ENCODE data around the gene SLC7A6OS.

SLC7A6OS gene

DNA sequence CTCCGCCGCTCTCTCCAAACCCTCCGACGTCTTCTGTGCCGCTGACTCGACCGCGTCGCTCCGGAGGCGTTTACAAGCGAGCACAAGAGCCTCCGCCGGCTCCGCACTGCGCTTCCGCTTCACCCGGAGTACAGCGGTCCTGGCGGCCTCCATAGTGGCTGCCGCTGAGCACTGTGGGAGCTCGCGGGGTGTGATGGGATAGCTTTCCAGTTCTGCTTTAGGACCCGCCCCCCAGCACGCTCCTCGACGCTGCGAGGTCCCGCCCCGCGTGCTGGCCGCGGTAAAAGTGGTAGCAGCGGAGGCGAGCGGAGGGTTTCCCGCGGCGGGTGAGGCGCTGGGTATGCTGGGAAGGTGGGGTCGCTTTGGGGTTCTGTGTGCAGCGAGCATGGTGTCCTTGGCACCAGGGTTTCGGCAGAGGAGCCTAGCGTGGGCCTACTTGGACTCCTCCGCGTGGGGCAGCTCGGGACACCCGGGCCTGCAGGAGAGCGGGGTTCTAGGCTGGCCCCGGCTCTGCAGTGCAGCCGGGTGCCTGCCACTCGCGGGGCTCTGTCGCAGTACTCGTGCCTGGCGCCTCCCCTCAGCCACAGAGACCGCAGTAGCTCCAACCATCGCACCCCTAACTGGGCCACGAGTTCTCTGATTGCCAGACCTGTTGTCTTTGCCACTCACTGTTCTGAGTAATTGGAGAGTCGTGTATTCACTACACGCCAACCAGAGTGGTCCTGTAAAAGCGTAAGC, at the start of gene SLC7A6OS, which contains the start of gene PRMT7:
Gene SLC7A6OS, minus strand, starts transcription at position 173 of the 738 bp plus-strand sequence. Its CDS starts 20 bp downstream, at position 153.
Gene PRMT7, plus strand, starts transcription at position 246 of the 738 bp plus-strand sequence. CDS start 4,961 bp downstream, outside the sequence.
- Histone ChIP-seq H3K79me2 (ENCODE audit: control insufficient read depth, insufficient read depth, low read length, unreplicated experiment) (peaks cover 55% of the 10 kb centered on the region), H3K27me3 (ENCODE audit: insufficient read depth, low read length) (no peaks in the 10 kb centered on the region), H3K4me1 (ENCODE audit: control insufficient read depth, insufficient read depth, low read length, unreplicated experiment) (peaks cover 19% of the 10 kb centered on the region), H2AFZ (ENCODE audit: low read length, unreplicated experiment) (peak within 1 kb of the TSS; percentile 81), H3K4me3 (ENCODE audit: low read depth, low read length) (peak within 1 kb of the TSS; percentile 86), H3K27ac (ENCODE audit: low read depth, low read length) (peak within 1 kb of the TSS; percentile 53; the same call in 1 of the 2 replicates), H3K36me3 (ENCODE audit: insufficient read depth, low read length) (peaks cover 7% of the 10 kb centered on the region; the same call in 1 of the 2 replicates)

DNA sequence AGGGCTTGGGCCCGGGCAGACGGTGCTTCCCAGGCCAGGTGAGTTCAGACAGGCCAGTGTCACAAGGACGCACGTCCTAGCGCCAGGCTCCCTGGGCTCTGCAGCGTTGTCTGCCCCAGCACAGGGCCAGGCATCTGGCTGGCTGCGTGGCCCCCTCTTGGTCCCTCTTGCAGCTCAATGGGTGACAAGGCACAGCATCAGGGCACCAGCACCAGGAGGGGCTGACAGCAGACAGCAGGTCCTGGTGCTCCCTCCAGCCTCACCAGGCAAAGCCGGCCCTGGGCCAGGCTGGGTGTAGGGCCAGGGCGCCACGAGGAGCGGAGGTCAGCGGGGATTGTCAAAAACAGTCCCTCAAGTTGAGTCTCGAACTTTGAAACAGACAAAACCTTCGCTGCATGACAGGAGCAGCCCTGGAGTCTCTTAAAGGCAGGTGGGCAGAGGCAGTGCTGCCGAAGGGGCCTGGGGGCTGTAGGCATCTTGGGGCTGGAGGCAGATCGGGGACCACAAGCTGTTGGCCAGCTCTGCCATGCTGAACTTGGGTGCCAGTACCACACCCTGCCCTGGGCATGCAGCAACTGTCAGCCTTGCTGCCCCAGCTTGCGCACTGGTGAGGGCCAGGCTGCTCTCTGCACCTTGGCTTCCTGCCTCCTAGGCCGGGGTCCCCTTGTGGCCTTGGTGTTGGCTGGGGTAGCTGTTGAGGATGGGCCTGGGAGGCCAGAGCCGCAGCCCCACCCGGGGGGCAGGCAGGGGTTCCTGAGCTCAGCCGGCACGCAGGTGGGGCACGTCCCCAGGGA, 48.8 kb upstream of the SLC7A6OS start:
- no peaks in the 10 kb centered on the region for H3K4me1 ChIP-seq (ENCODE audit: control insufficient read depth, insufficient read depth, low read length, unreplicated experiment)

DNA sequence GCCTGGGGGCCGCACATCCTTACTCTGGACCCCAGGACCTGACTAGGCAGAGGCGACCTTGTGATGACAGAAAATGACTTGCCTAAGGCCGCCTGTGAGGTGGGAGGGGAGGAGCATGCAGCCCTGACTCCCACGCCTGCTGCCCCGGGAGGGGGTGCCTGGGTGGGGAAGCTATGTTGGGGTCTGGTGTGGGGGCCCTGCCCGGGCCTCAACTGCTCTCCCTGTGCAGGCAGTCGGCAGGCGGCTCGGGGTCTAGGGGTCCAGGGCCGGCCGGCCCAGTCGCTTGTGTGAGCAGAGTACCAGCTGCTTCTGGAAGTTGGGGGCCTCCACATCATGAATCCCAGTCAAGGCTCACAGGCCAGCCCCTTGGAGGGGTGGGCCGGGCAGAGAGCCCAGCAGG, 48.2 kb upstream of the SLC7A6OS start:
- Histone ChIP-seq H3K79me2 (ENCODE audit: control insufficient read depth, insufficient read depth, low read length, unreplicated experiment) (no peaks in the 10 kb centered on the region), H3K36me3 (ENCODE audit: insufficient read depth, low read length) (no peaks in the 10 kb centered on the region), H3K27me3 (ENCODE audit: insufficient read depth, low read length) (no peaks in the 10 kb centered on the region), H3K4me3 (ENCODE audit: low read depth, low read length) (no peak overlapping the region), H2AFZ (ENCODE audit: low read length, unreplicated experiment) (no peak overlapping the region), H3K27ac (ENCODE audit: low read depth, low read length) (no peak overlapping the region), H3K4me1 (ENCODE audit: control insufficient read depth, insufficient read depth, low read length, unreplicated experiment) (no peaks in the 10 kb centered on the region)

More for the DNA sequence above, 48.8 kb upstream of the SLC7A6OS start:
- H3K27me3 ChIP-seq (ENCODE audit: insufficient read depth, low read length): no peaks in the 10 kb centered on the region
- no peaks in the 10 kb centered on the region for H3K79me2 ChIP-seq (ENCODE audit: control insufficient read depth, insufficient read depth, low read length, unreplicated experiment)
- no peak overlapping the region for H2AFZ ChIP-seq (ENCODE audit: low read length, unreplicated experiment)
- H3K27ac ChIP-seq (ENCODE audit: low read depth, low read length): no peak overlapping the region
- H3K4me3 ChIP-seq (ENCODE audit: low read depth, low read length): no peak overlapping the region
- H3K36me3 ChIP-seq (ENCODE audit: insufficient read depth, low read length): no peaks in the 10 kb centered on the region

DNA sequence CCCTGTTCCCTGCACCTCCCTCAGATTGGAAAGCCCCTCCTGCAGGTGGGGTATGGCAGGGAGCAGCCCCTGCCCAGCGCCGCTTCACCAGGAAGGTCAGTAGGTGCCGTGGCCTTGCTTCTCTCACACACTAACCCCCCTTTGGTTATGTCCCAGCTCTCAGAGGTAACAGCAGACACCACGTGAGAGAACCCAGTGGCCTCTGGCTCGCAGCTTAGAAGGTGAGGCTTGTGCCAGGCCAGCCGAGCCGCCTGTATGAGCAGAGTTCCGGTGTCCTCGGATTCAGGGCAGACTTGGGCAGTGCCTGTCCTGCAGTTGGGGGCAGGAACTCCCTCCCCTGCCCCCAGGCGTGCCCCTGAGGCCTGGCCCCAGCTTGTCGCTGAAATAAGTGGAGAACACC, 47.2 kb upstream of the SLC7A6OS start:
- no peak overlapping the region for H3K27ac ChIP-seq (ENCODE audit: low read depth, low read length)
- H3K36me3 ChIP-seq (ENCODE audit: insufficient read depth, low read length): no peaks in the 10 kb centered on the region
- no peak overlapping the region for H2AFZ ChIP-seq (ENCODE audit: low read length, unreplicated experiment)
- H3K4me3 ChIP-seq (ENCODE audit: low read depth, low read length): no peak overlapping the region
- H3K4me1 ChIP-seq (ENCODE audit: control insufficient read depth, insufficient read depth, low read length, unreplicated experiment): no peaks in the 10 kb centered on the region
- H3K27me3 ChIP-seq (ENCODE audit: insufficient read depth, low read length): no peaks in the 10 kb centered on the region
- no peaks in the 10 kb centered on the region for H3K79me2 ChIP-seq (ENCODE audit: control insufficient read depth, insufficient read depth, low read length, unreplicated experiment)

DNA sequence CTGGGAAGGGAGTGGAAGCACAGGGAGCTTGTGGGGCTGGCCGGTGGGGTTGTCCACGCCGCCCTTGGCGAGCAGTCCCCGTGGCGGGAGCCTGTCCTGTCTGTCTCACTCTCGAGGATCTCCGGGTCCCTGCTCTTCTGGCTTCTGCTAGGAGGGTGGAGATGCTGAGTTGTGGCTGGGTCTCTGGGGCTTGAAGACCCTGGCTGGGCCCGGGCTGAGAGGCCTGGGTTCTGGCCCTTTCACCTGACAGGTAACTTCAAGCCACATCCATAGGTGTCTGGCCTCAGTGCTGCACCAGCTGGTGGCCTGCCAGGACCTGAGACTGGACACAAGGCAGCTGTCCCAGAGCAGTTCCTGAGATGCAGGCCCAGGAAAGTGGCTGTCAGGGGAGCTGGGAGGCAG, 46.8 kb upstream of the SLC7A6OS start:
- Histone ChIP-seq H3K36me3 (ENCODE audit: insufficient read depth, low read length) (no peaks in the 10 kb centered on the region), H3K4me3 (ENCODE audit: low read depth, low read length) (no peak overlapping the region), H2AFZ (ENCODE audit: low read length, unreplicated experiment) (no peak overlapping the region), H3K27ac (ENCODE audit: low read depth, low read length) (no peak overlapping the region), H3K4me1 (ENCODE audit: control insufficient read depth, insufficient read depth, low read length, unreplicated experiment) (no peaks in the 10 kb centered on the region), H3K27me3 (ENCODE audit: insufficient read depth, low read length) (no peaks in the 10 kb centered on the region), H3K79me2 (ENCODE audit: control insufficient read depth, insufficient read depth, low read length, unreplicated experiment) (no peaks in the 10 kb centered on the region)

DNA sequence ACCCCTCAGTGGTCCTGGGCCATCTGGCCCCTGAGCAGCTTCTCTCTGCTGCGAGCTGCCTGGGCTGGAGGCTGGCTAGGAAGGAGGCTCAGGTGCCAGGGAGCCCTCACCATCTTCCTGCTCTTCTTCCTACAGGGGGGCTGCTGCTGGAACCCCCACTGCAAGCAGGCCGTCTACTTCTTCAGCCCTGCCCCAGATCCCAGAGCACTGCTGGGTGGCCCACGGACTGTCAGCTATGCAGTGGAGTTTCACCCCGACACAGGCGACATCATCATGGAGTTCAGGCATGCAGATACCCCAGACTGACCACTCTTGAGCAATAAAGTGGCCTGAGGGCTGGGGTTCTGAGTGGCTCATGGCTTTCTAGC, 46.2 kb upstream of the SLC7A6OS start:
- Histone ChIP-seq H3K79me2 (ENCODE audit: control insufficient read depth, insufficient read depth, low read length, unreplicated experiment) (no peaks in the 10 kb centered on the region), H3K27ac (ENCODE audit: low read depth, low read length) (no peak overlapping the region), H2AFZ (ENCODE audit: low read length, unreplicated experiment) (no peak overlapping the region), H3K36me3 (ENCODE audit: insufficient read depth, low read length) (no peaks in the 10 kb centered on the region), H3K4me1 (ENCODE audit: control insufficient read depth, insufficient read depth, low read length, unreplicated experiment) (no peaks in the 10 kb centered on the region), H3K27me3 (ENCODE audit: insufficient read depth, low read length) (no peaks in the 10 kb centered on the region), H3K4me3 (ENCODE audit: low read depth, low read length) (no peak overlapping the region)

DNA sequence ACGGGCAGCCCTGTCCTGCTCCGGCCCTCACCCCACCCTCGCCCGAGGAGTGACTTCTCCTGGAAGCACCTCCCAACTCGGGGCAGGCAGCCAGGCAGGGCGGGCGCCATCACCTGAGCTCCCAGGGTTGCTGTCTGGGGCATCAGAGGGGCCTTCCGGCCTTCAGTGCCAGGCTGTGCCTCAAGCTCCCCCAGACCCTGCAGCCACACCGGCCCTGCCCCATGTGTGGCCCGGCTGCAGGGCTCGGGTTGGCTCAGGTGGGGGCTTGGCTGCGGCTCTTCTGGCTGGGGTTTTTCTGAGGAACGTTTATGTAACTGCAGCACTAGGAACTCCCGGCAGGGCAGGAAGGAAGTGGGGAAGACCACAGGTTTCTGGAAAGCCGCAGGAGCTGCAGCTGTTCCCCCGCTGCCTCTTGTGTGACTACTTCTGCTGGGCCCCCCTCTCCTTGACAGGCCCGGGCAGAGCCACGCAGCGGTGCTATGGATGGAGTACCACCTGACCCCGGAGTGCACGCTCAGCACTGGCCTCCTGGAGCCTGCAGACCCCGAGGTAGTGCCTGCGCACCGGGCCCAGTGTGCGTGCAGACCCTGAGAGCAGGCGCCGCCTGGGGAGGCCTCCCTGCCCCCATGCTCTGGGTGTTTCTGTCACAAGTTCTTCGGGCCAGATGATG, 45.6 kb upstream of the SLC7A6OS start:
- no peak overlapping the region for H3K4me3 ChIP-seq (ENCODE audit: low read depth, low read length)
- no peak overlapping the region for H3K27ac ChIP-seq (ENCODE audit: low read depth, low read length)
- H3K4me1 ChIP-seq (ENCODE audit: control insufficient read depth, insufficient read depth, low read length, unreplicated experiment): no peaks in the 10 kb centered on the region
- no peaks in the 10 kb centered on the region for H3K27me3 ChIP-seq (ENCODE audit: insufficient read depth, low read length)
- H3K79me2 ChIP-seq (ENCODE audit: control insufficient read depth, insufficient read depth, low read length, unreplicated experiment): no peaks in the 10 kb centered on the region
- H2AFZ ChIP-seq (ENCODE audit: low read length, unreplicated experiment): no peak overlapping the region
- 0 out of 2 replicates have a peak, but pooled peaks cover 3% of the 10 kb centered on the region for H3K36me3 ChIP-seq (ENCODE audit: insufficient read depth, low read length)

DNA sequence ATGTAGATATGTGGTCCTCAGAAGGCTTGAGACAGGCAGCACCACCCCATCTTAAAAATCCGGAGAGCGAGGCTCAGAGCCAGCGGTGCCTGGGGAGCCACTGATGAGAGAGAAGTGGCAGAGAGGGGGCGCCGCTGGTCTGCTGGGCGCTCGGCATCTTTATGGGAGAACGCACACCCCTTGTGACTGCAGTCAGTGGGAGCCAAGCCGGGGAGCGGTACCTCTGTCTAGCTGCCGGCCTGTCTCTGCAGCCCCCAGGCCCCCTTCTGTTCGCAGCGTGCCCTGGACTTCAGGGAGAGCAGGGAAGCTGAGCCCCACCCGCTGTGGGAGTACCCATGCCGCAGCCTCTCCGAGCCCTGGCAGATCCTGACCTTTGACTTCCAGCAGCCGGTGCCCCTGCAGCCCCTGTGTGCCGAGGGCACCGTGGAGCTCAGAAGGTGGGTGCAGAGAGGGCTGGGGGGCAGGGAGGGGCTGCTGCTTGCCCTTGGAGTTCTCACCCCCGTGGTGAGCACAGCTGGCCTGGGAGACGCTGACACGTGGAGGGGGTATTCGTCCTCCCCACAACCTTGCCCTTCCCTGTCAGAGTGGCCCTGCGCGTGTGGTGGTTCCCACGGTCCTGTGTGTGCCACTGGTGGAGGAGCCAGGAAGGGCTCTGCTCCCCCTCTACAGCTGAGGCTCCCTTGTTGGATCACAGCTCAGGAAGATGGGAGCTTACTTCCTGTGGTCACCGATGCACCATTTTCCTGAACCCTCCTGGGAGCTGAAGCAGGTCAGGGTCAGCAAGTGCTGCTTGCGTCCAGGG, 44.9 kb upstream of the SLC7A6OS start:
- Histone ChIP-seq H3K27me3 (ENCODE audit: insufficient read depth, low read length) (no peaks in the 10 kb centered on the region), H2AFZ (ENCODE audit: low read length, unreplicated experiment) (no peak overlapping the region), H3K4me3 (ENCODE audit: low read depth, low read length) (no peak overlapping the region), H3K27ac (ENCODE audit: low read depth, low read length) (no peak overlapping the region), H3K4me1 (ENCODE audit: control insufficient read depth, insufficient read depth, low read length, unreplicated experiment) (no peaks in the 10 kb centered on the region), H3K36me3 (ENCODE audit: insufficient read depth, low read length) (0 out of 2 replicates have a peak, but pooled peaks cover 3% of the 10 kb centered on the region), H3K79me2 (ENCODE audit: control insufficient read depth, insufficient read depth, low read length, unreplicated experiment) (no peaks in the 10 kb centered on the region)

DNA sequence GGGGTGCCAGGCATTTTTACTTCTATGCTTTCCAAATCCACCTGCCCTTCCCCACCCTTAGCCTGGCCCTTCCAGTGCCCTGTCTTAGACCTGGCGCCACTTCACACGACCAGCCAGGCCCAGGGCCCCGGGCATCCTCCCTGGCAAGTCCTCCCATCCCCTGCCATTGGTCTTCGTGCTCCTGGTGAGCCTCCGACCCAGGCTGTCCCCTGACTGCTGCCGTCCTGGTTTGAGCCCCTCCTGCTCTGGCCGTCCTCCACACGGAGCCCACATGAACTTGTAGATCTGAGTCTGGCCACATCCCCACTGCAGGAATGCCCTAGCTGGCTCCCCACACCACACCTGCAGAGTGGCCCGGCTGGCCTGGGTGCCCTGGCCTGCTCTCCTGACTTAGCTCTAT, 44.1 kb upstream of the SLC7A6OS start:
- Histone ChIP-seq H2AFZ (ENCODE audit: low read length, unreplicated experiment) (no peak overlapping the region), H3K4me1 (ENCODE audit: control insufficient read depth, insufficient read depth, low read length, unreplicated experiment) (no peaks in the 10 kb centered on the region), H3K4me3 (ENCODE audit: low read depth, low read length) (no peak overlapping the region), H3K79me2 (ENCODE audit: control insufficient read depth, insufficient read depth, low read length, unreplicated experiment) (no peaks in the 10 kb centered on the region), H3K36me3 (ENCODE audit: insufficient read depth, low read length) (0 out of 2 replicates have a peak, but pooled peaks cover 3% of the 10 kb centered on the region), H3K27me3 (ENCODE audit: insufficient read depth, low read length) (no peaks in the 10 kb centered on the region), H3K27ac (ENCODE audit: low read depth, low read length) (no peak overlapping the region)

DNA sequence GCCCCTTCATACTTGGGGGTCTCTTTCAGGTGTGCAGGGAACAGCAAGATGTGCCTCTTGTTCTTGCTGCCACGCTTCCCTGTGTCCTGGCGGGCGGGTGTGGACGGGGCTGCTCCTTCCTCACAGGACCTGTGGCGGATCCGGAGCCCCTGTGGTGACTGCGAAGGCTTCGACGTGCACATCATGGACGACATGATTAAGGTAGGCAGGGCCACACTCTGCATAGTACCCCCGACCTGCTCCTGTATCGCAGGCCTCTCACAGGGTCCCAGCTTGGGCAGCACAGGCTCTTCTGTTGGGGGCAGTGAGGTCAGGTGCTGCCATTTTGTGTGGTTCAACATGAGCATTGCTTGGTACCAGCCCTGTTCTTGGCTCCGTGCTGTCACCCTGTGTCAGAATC, 42.6 kb upstream of the SLC7A6OS start:
- Histone ChIP-seq H3K27ac (ENCODE audit: low read depth, low read length) (no peak overlapping the region), H3K36me3 (ENCODE audit: insufficient read depth, low read length) (0 out of 2 replicates have a peak, but pooled peaks cover 3% of the 10 kb centered on the region), H3K79me2 (ENCODE audit: control insufficient read depth, insufficient read depth, low read length, unreplicated experiment) (no peaks in the 10 kb centered on the region), H2AFZ (ENCODE audit: low read length, unreplicated experiment) (no peak overlapping the region), H3K4me3 (ENCODE audit: low read depth, low read length) (no peak overlapping the region), H3K27me3 (ENCODE audit: insufficient read depth, low read length) (no peaks in the 10 kb centered on the region), H3K4me1 (ENCODE audit: control insufficient read depth, insufficient read depth, low read length, unreplicated experiment) (no peaks in the 10 kb centered on the region)

Measured in ACC112 (cell line).